Measurements from ENCODE around the gene DKK3. TPM values are rescaled to one million over a fixed set of nuclear protein-coding genes. Genes with fewer than 3 reads are reported as not detected.
A peak's percentile ranks its signal among the peaks of the same experiment; 100 is the strongest.

Gene DKK3
- polyA plus RNA-seq, 4 donors: 4.2 to 29.1 (median 6.9) TPM

DNA sequence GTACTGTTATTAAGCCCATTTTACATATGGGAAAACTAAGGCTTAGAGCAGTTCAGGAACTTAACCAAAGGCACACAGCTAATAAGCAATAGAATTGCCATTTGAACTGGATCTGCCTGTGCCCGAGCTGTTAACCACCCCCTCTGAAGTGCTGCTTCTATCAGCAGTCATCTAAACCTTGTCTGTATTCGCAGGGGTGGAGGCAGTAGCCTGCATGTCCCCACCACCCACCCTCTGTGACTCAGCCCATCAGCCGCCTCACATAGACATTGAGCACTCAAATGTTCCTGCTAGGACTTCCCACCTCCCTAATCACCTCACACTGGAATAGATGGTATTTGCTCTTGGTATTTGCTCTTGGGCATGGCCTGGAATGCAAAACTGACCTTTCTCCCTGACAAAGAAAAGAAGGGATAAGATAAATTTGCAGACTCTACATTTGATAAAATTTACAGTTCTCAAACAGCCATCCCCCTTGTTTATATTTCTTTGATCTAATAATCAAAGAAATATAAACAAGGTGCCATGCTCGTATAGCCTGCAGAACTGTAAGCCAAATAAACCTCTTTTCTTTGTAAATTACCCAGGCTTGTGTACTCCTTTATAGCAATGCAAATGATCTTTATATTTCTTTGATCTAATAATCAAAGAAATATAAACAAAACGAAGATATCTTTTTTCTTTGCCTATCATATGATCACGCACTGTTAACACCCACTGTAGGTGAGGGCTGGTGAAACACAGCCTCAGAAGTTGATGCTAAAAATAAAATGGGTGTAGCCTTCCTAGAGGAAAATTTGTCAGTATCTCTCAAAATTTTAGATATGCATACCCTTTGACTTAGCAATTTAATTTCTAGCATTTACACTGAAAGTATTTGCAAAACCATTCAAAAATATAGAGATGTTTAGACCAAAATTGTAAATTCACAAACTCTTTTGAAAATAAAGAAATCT is 15.9 kb downstream of the DKK3 start:
- 49 to 73% (median 57%) methylated on average over 6 of the region's 6 CpGs for WGBS, 3 donors
- DNase-seq (peak; percentile 16 to 33), FAIRE-seq (no peak)
- H3K4me1 ChIP-seq (ENCODE audit: control insufficient read depth in 3 of 3, insufficient read depth in 2 of 3, low read depth in 1 of 3, low read length in 2 of 3): no peaks in the 10 kb centered on the region
- H3K36me3 ChIP-seq (ENCODE audit: control insufficient read depth in 3 of 3, insufficient read depth in 2 of 3, low read depth in 1 of 3, low read length in 3 of 3): peaks cover 0 to 6% (median 0%) of the 10 kb centered on the region in 3 donors
- no peak overlapping the region for H3K4me3 ChIP-seq (ENCODE audit: low read depth in 1 of 3, low read length in 3 of 3)
- H3K27ac ChIP-seq (ENCODE audit: low read depth in 1 of 3, low read length in 2 of 3): no peak overlapping the region
- no peaks in the 10 kb centered on the region for H3K9me3 ChIP-seq (ENCODE audit: control insufficient read depth in 2 of 2, insufficient read depth in 1 of 2, low read depth in 1 of 2, low read length in 1 of 2)
- no peaks in the 10 kb centered on the region for H3K27me3 ChIP-seq (ENCODE audit: control insufficient read depth in 3 of 3, insufficient read depth in 3 of 3, low read length in 3 of 3)

- FAIRE-seq: no peak
- DNase-seq: no peak
- Histone ChIP-seq H3K4me1 (ENCODE audit: control insufficient read depth in 3 of 3, insufficient read depth in 2 of 3, low read depth in 1 of 3, low read length in 2 of 3) (no peaks in the 10 kb centered on the region), H3K9me3 (ENCODE audit: control insufficient read depth in 2 of 2, insufficient read depth in 1 of 2, low read depth in 1 of 2, low read length in 1 of 2) (no peaks in the 10 kb centered on the region), H3K27ac (ENCODE audit: low read depth in 1 of 3, low read length in 2 of 3) (no peak overlapping the region), H3K36me3 (ENCODE audit: control insufficient read depth in 3 of 3, insufficient read depth in 2 of 3, low read depth in 1 of 3, low read length in 3 of 3) (no peaks in the 10 kb centered on the region), H3K27me3 (ENCODE audit: control insufficient read depth in 3 of 3, insufficient read depth in 3 of 3, low read length in 3 of 3) (no peaks in the 10 kb centered on the region), H3K4me3 (ENCODE audit: low read depth in 1 of 3, low read length in 3 of 3) (no peak overlapping the region)
- 77 to 82% (median 82%) methylated on average over 8 of the region's 8 CpGs for WGBS, 3 donors
Observed at GRCh38 chr11:11989774-11990744, 18.4 kb downstream of the DKK3 start.

DNA sequence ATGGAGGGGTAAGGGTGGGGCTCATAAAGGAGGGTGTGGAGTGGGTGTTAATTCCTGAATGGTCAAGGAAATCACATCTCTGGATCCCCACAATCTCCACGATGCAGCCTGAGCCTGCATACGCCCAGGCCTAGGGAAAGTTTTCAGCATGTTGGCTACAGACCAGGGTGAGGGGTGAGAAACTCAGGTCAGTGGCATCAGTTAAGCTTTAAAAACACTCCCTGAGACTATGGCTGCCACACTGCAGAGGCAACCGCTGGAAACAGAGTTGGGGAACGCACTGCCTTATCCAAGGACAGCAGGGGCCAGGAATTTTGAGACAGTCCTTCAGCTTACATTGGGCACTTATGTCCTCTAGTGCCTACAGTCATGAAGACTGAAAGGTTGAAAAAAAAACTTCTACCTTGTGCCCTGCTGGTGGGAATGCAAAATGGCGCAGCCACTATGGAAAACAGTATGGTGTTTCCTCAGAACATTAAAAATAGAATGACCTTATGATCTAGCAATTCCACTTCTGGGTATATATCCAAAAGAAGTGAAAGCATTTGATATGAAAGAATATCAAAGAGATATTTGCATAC is 19.7 kb downstream of the DKK3 start:
- H3K36me3 ChIP-seq (ENCODE audit: control insufficient read depth in 3 of 3, insufficient read depth in 2 of 3, low read depth in 1 of 3, low read length in 3 of 3): no peaks in the 10 kb centered on the region
- 73 to 93% (median 85%) methylated on average over 5 of the region's 5 CpGs for WGBS, 3 donors
- H3K27me3 ChIP-seq (ENCODE audit: control insufficient read depth in 3 of 3, insufficient read depth in 3 of 3, low read length in 3 of 3): no peaks in the 10 kb centered on the region
- DNase-seq (no peak), FAIRE-seq (no peak)
- H3K4me3 ChIP-seq (ENCODE audit: low read depth in 1 of 3, low read length in 3 of 3): no peak overlapping the region
- no peaks in the 10 kb centered on the region for H3K4me1 ChIP-seq (ENCODE audit: control insufficient read depth in 3 of 3, insufficient read depth in 2 of 3, low read depth in 1 of 3, low read length in 2 of 3)
- H3K9me3 ChIP-seq (ENCODE audit: control insufficient read depth in 2 of 2, insufficient read depth in 1 of 2, low read depth in 1 of 2, low read length in 1 of 2): no peaks in the 10 kb centered on the region
- H3K27ac ChIP-seq (ENCODE audit: low read depth in 1 of 3, low read length in 2 of 3): peak overlapping the region in 1 of 3 donors; percentile 74

DNA sequence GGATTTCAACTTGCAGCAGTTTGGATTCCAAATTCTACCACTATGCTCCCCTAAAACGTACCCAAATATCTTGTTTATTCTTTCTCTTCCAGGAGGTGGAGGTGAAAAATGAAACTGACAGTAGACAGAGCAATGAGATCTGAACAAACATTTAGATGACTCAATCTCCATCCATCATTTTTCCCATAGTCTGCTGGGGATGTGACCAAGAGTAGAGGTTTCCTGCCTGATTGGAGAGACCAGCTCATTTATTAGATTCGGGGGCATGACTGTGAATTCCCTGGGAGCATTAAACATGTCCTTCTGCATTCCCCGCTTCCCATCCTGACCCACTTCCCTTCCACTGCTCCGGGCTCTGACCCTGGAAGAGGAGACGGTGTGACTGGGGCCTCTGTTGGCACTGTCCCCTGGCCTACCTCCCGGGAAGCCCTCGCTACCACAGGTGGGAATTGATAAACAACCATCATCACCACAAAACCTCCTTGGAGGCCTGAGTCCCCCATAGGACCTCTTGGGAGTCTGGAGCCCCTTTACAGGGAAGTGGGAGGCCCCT is 20.3 kb downstream of the DKK3 start:
- no peaks in the 10 kb centered on the region for H3K36me3 ChIP-seq (ENCODE audit: control insufficient read depth in 3 of 3, insufficient read depth in 2 of 3, low read depth in 1 of 3, low read length in 3 of 3)
- 74 to 85% (median 75%) methylated on average over 7 of the region's 7 CpGs for WGBS, 3 donors
- no peaks in the 10 kb centered on the region for H3K4me1 ChIP-seq (ENCODE audit: control insufficient read depth in 3 of 3, insufficient read depth in 2 of 3, low read depth in 1 of 3, low read length in 2 of 3)
- no peak overlapping the region for H3K4me3 ChIP-seq (ENCODE audit: low read depth in 1 of 3, low read length in 3 of 3)
- H3K9me3 ChIP-seq (ENCODE audit: control insufficient read depth in 2 of 2, insufficient read depth in 1 of 2, low read depth in 1 of 2, low read length in 1 of 2): no peaks in the 10 kb centered on the region
- FAIRE-seq (no peak), DNase-seq (no peak)
- H3K27me3 ChIP-seq (ENCODE audit: control insufficient read depth in 3 of 3, insufficient read depth in 3 of 3, low read length in 3 of 3): no peaks in the 10 kb centered on the region
- peak overlapping the region in 1 of 3 donors; percentile 74 for H3K27ac ChIP-seq (ENCODE audit: low read depth in 1 of 3, low read length in 2 of 3)

- Histone ChIP-seq H3K27me3 (ENCODE audit: control insufficient read depth in 3 of 3, insufficient read depth in 3 of 3, low read length in 3 of 3) (no peaks in the 10 kb centered on the region), H3K27ac (ENCODE audit: low read depth in 1 of 3, low read length in 2 of 3) (peak overlapping the region in 1 of 3 donors; percentile 74), H3K9me3 (ENCODE audit: control insufficient read depth in 2 of 2, insufficient read depth in 1 of 2, low read depth in 1 of 2, low read length in 1 of 2) (no peaks in the 10 kb centered on the region), H3K4me3 (ENCODE audit: low read depth in 1 of 3, low read length in 3 of 3) (no peak overlapping the region), H3K36me3 (ENCODE audit: control insufficient read depth in 3 of 3, insufficient read depth in 2 of 3, low read depth in 1 of 3, low read length in 3 of 3) (no peaks in the 10 kb centered on the region), H3K4me1 (ENCODE audit: control insufficient read depth in 3 of 3, insufficient read depth in 2 of 3, low read depth in 1 of 3, low read length in 2 of 3) (no peaks in the 10 kb centered on the region)
- WGBS, 3 donors: 65 to 76% (median 74%) methylated on average over 1 of the region's 1 CpG
- no peak for DNase-seq
- FAIRE-seq: no peak
Observed at GRCh38 chr11:11987503-11988022, 20.9 kb downstream of the DKK3 start.

DNA sequence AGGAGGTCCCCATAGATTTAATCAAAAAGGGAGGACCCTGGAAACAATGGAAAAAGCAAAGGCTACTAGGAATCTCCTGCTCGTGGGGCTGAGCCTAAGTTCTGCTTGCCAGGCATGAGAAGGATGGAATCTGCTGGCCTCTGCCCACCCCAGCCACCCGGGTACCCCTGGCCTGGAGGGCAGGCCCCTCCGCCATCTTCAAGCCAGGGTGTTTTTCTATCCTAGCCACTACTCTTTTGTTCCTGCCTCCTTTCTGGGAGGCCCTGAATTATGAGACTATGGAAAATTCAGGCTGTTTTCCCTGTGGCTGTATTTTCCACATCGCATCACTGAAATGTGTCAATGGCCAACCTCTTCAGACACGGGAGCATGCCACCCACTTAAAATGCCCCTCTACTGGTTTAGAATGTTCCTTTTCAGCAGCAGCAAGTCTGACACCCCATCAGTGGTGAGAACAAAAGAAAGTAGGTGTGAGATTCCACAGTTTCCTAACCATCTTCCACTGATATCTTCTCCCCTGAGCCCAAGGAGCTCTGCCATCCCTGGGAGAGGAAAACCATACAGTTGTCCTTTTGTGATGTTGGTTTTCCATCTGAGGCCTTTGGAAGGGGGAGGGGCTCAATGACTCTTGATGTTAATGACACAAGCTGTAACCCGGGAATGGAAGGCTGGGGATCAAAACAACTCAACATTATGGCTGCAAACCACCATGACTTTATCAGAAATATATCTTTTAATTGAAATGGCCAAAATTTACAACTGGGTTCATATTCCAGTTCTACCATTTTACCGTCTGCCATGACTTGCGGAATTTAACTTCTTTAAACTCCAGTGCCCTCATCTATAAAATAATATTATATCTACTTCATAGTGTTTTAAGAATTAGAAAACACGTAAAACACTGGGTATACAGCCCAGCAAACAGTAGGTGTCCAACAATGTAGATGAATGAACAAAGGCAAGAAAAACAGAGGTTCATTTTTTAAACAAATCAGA is 22.2 kb downstream of the DKK3 start:
- WGBS, 3 donors: 83 to 88% (median 85%) methylated on average over 9 of the region's 9 CpGs
- FAIRE-seq (no peak), DNase-seq (no peak)
- Histone ChIP-seq H3K4me3 (ENCODE audit: low read depth in 1 of 3, low read length in 3 of 3) (no peak overlapping the region), H3K4me1 (ENCODE audit: control insufficient read depth in 3 of 3, insufficient read depth in 2 of 3, low read depth in 1 of 3, low read length in 2 of 3) (no peaks in the 10 kb centered on the region), H3K27me3 (ENCODE audit: control insufficient read depth in 3 of 3, insufficient read depth in 3 of 3, low read length in 3 of 3) (no peaks in the 10 kb centered on the region), H3K9me3 (ENCODE audit: control insufficient read depth in 2 of 2, insufficient read depth in 1 of 2, low read depth in 1 of 2, low read length in 1 of 2) (peaks cover 0 to 2% of the 10 kb centered on the region in 2 donors), H3K27ac (ENCODE audit: low read depth in 1 of 3, low read length in 2 of 3) (no peak overlapping the region), H3K36me3 (ENCODE audit: control insufficient read depth in 3 of 3, insufficient read depth in 2 of 3, low read depth in 1 of 3, low read length in 3 of 3) (no peaks in the 10 kb centered on the region)

- Histone ChIP-seq H3K4me3 (ENCODE audit: low read depth in 1 of 3, low read length in 3 of 3) (no peak overlapping the region), H3K27ac (ENCODE audit: low read depth in 1 of 3, low read length in 2 of 3) (no peak overlapping the region), H3K27me3 (ENCODE audit: control insufficient read depth in 3 of 3, insufficient read depth in 3 of 3, low read length in 3 of 3) (no peaks in the 10 kb centered on the region), H3K36me3 (ENCODE audit: control insufficient read depth in 3 of 3, insufficient read depth in 2 of 3, low read depth in 1 of 3, low read length in 3 of 3) (no peaks in the 10 kb centered on the region), H3K4me1 (ENCODE audit: control insufficient read depth in 3 of 3, insufficient read depth in 2 of 3, low read depth in 1 of 3, low read length in 2 of 3) (no peaks in the 10 kb centered on the region), H3K9me3 (ENCODE audit: control insufficient read depth in 2 of 2, insufficient read depth in 1 of 2, low read depth in 1 of 2, low read length in 1 of 2) (peaks cover 0 to 8% of the 10 kb centered on the region in 2 donors)
- FAIRE-seq (no peak), DNase-seq (no peak)
- WGBS, 3 donors: 89 to 92% (median 89%) methylated on average over 8 of the region's 8 CpGs
Observed at GRCh38 chr11:11985016-11985715, 23.3 kb downstream of the DKK3 start.

Measured in small intestine (tissue), 7 donors.